Gastrocnemius medialis (tissue), 4 donors: ENCODE results near the gene GABARAP.

Source experiments
- POLR2A ChIP-seq, 2 donors: fragments of 450-650 bp; IDR thresholded peaks; one replicate each; pipeline ENCODE4 v1.6.1; 2017; ENCODE audit warnings: antibody characterized with exemption in 2 of 2, mild to moderate bottlenecking in 2 of 2, moderate library complexity in 2 of 2
- TF ChIP-seq, protein P1 (sequence below), 5 experiments: fragments of 450-650 bp in 3 of 5; fragments of 200-600 bp in 2 of 5; sonication (generic) in 2 of 5; IDR thresholded peaks in 4 of 5; conservative IDR thresholded peaks in 1 of 5; 1 replicate in 4 of 5; 2 replicates in 1 of 5; pipeline ENCODE4 v1.5.1; 2016 to 2019; ENCODE audit warnings: antibody characterized with exemption in 5 of 5, mild to moderate bottlenecking in 3 of 5, moderate library complexity in 3 of 5

DNA sequence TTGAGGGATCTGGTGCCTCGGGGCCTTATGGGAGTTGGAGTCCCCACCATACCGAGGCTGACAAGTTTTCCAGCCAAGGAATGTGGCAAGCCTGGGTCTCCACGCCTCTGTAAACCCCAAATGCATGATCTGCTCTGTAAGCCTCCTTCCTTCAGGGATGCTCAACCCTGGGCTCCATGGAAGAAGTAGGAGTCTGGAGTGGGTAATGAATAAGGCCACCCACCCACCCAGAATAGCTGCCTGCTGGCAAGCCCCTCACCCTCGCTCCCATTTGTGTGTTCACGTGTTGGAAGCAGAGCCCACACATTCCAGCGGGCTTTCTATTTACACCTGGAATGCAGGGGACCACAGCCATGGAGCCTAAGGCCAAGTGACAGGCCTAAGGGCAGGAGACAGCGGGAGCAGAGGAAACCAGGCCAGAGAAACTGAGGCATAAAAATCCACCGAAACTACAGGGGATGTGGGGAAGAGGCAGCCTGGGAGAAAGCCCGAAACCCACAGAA, 27.1 kb downstream of the GABARAP start:
- TF ChIP-seq, protein P1, sequence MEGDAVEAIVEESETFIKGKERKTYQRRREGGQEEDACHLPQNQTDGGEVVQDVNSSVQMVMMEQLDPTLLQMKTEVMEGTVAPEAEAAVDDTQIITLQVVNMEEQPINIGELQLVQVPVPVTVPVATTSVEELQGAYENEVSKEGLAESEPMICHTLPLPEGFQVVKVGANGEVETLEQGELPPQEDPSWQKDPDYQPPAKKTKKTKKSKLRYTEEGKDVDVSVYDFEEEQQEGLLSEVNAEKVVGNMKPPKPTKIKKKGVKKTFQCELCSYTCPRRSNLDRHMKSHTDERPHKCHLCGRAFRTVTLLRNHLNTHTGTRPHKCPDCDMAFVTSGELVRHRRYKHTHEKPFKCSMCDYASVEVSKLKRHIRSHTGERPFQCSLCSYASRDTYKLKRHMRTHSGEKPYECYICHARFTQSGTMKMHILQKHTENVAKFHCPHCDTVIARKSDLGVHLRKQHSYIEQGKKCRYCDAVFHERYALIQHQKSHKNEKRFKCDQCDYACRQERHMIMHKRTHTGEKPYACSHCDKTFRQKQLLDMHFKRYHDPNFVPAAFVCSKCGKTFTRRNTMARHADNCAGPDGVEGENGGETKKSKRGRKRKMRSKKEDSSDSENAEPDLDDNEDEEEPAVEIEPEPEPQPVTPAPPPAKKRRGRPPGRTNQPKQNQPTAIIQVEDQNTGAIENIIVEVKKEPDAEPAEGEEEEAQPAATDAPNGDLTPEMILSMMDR (IDR thresholded peaks at IDR 0.05 in 4 of 5, conservative IDR thresholded peaks at IDR 0.05 in 1 of 5), result no peak
- TF ChIP-seq POLR2A (IDR thresholded peaks at IDR 0.05), result no peak
